Mesendoderm (in vitro differentiated cells): ENCODE data around the gene POMT1.

Experiments
- DNase-seq: peaks from one replicate; pipeline ENCODE4 v3.0.0; 2013
- H2AK5ac ChIP-seq: 2 replicates; pipeline ENCODE4 v1.6.1; 2013; ENCODE audit warnings: low read length, inconsistent platforms
- H2BK120ac ChIP-seq: 2 replicates; pipeline ENCODE4 v1.6.1; 2013; ENCODE audit warnings: low read depth, mild to moderate bottlenecking, low read length, moderate library complexity, mixed read lengths
- H2BK15ac ChIP-seq: replicated peaks from 2 replicates; pipeline ENCODE4 v1.6.1; 2013; ENCODE audit warnings: low read depth, mild to moderate bottlenecking, moderate library complexity
- H2BK5ac ChIP-seq: 2 replicates; pipeline ENCODE4 v1.6.1; 2013; ENCODE audit warnings: low read length, inconsistent platforms
- H3K18ac ChIP-seq: 2 replicates; pipeline ENCODE4 v1.6.1; 2013; ENCODE audit warnings: mild to moderate bottlenecking, low read length, mixed read lengths
- H3K23ac ChIP-seq: one replicate; pipeline ENCODE4 v1.6.1; 2013; ENCODE audit warnings: low read length
- H3K27ac ChIP-seq: 2 replicates; pipeline ENCODE4 v1.5.1; 2013; ENCODE audit warnings: low read depth, mild to moderate bottlenecking, inconsistent platforms, low read length, moderate library complexity
- H3K27me3 ChIP-seq: 2 replicates; pipeline ENCODE4 v1.6.1; 2013; ENCODE audit warnings: low read length, control low read depth, mild to moderate bottlenecking, inconsistent platforms; ENCODE audit not compliant: insufficient read depth, poor library complexity
- H3K36me3 ChIP-seq: 2 replicates; pipeline ENCODE4 v1.6.1; 2013; ENCODE audit warnings: low read length, inconsistent platforms; ENCODE audit not compliant: control insufficient read depth, insufficient read depth
- H3K4ac ChIP-seq: one replicate; pipeline ENCODE4 v1.6.1; 2013; ENCODE audit warnings: low read depth, mild to moderate bottlenecking, low read length, moderate library complexity
- H3K4me1 ChIP-seq: 2 replicates; pipeline ENCODE4 v1.6.1; 2013; ENCODE audit warnings: low read depth, low read length, inconsistent platforms; ENCODE audit not compliant: control insufficient read depth
- H3K4me2 ChIP-seq: 2 replicates; pipeline ENCODE4 v1.6.1; 2013; ENCODE audit warnings: low read length
- H3K4me3 ChIP-seq: 2 replicates; pipeline ENCODE4 v1.5.1; 2013; ENCODE audit warnings: mild to moderate bottlenecking, low read length
- H3K56ac ChIP-seq: one replicate; pipeline ENCODE4 v1.6.1; 2013; ENCODE audit warnings: low read length
- H3K79me1 ChIP-seq: 2 replicates; pipeline ENCODE4 v1.6.1; 2013; ENCODE audit warnings: low read length, inconsistent platforms
- H3K79me2 ChIP-seq: 2 replicates; pipeline ENCODE4 v1.6.1; 2013; ENCODE audit warnings: mild to moderate bottlenecking, low read length; ENCODE audit not compliant: control insufficient read depth, insufficient read depth
- H3K9ac ChIP-seq: 2 replicates; pipeline ENCODE4 v1.6.1; 2013; ENCODE audit warnings: low read length, inconsistent platforms
- H4K5ac ChIP-seq: one replicate; pipeline ENCODE4 v1.6.1; 2013; ENCODE audit warnings: low read length
- H4K8ac ChIP-seq: one replicate; pipeline ENCODE4 v1.6.1; 2013; ENCODE audit warnings: low read depth, mild to moderate bottlenecking, control low read depth, low read length, moderate library complexity
- WGBS: extraction: QIAGEN DNeasy Blood & Tissue Kit; methylation state at CpG from one replicate; pipeline ENCODE4 v1.1.7; 2013; ENCODE audit warnings: low lambda C conversion rate, missing lambda C conversion rate; ENCODE audit not compliant: insufficient coverage; ENCODE audit errors: extremely low coverage; 5-methylcytosine and 5-hydroxymethylcytosine counted together

The POMT1 gene

DNA sequence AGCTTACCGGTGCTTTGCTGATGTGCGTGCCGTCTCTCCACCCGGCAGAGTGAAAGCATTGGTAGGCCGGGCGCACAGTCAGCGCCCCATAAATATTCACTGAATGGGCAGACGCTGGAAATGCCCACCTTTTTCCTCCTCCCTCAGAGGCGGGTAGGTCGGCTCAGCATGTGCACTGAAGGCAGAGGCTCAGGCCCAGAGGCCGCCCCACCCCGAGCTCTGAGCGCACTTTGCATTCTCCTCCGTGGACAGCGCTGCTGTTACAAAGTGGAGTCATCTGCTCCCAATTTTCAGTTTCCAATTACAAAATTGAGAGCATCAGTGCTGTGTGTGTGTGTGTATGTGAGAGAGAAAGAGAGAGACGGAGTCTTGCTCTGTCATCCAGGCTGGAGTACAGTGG is 17.8 kb downstream of the POMT1 start:
- WGBS, result no CpG with 5 or more reads among the region's 16 CpGs
- Histone ChIP-seq H3K23ac (no peak overlapping the region), H2BK120ac (no peak overlapping the region), H3K79me2 (no peaks in the 10 kb centered on the region), H3K9ac (no peak overlapping the region), H3K27me3 (no peaks in the 10 kb centered on the region), H2BK5ac (no peak overlapping the region), H3K18ac (no peak overlapping the region), H3K56ac (no peak overlapping the region), H2AK5ac (no peak overlapping the region), H3K79me1 (no peaks in the 10 kb centered on the region), H3K4me2 (no peak overlapping the region), H3K27ac (no peak overlapping the region), H4K5ac (no peak overlapping the region), H3K4me1 (no peaks in the 10 kb centered on the region), H2BK15ac (no peak overlapping the region), H3K4ac (no peak overlapping the region), H3K4me3 (no peak overlapping the region), H4K8ac (no peak overlapping the region), H3K36me3 (peaks cover 27% of the 10 kb centered on the region)
- DNase-seq, result no peak

DNA sequence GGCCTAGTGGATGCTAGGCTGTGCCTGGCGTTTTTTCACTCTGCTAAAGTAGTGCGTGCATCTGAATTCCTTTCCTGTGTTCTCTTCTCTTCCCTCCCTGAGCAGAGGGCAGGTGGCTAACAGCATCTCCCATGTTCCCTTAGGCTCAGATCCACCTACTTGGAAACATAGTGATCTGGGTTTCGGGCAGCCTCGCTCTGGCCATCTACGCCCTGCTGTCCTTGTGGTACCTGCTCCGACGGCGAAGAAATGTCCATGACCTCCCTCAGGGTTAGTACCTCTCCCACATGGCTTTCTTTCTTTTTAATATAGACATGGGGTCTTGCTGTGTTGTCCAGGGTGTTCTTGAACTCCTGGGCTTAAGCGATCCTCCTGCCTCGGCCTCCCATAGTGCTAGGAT is 18.5 kb downstream of the POMT1 start:
- Histone ChIP-seq H3K56ac (no peak overlapping the region), H3K27me3 (no peaks in the 10 kb centered on the region), H3K9ac (no peak overlapping the region), H3K79me1 (no peaks in the 10 kb centered on the region), H3K4ac (no peak overlapping the region), H3K4me2 (no peak overlapping the region), H3K36me3 (peaks cover 21% of the 10 kb centered on the region), H2BK15ac (no peak overlapping the region), H3K4me1 (no peaks in the 10 kb centered on the region), H2BK120ac (no peak overlapping the region), H3K18ac (no peak overlapping the region), H3K79me2 (no peaks in the 10 kb centered on the region), H2AK5ac (no peak overlapping the region), H2BK5ac (no peak overlapping the region), H3K4me3 (no peak overlapping the region), H3K27ac (no peak overlapping the region), H4K5ac (no peak overlapping the region), H4K8ac (no peak overlapping the region), H3K23ac (no peak overlapping the region)
- no CpG with 5 or more reads among the region's 10 CpGs for WGBS
- DNase-seq, result no peak

DNA sequence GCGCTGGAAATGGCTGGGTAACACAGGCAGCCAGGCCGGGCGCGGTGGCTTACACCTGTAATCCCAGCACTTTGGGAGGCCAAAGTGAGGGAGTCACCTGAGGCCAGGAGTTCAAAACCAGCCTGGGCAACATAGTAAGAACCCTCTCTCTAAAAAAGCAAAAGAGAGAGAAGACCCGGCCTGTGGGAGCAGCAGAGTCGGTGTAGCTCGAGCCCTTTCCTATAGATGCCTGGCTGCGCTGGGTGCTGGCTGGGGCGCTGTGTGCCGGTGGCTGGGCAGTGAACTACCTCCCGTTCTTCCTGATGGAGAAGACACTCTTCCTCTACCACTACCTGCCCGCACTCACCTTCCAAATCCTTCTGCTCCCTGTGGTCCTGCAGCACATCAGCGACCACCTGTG is 19.1 kb downstream of the POMT1 start:
- H3K27me3 ChIP-seq, result no peaks in the 10 kb centered on the region
- H3K4me1 ChIP-seq, result no peaks in the 10 kb centered on the region
- no peak overlapping the region for H3K4ac ChIP-seq
- H3K4me2 ChIP-seq, result no peak overlapping the region
- no peak overlapping the region for H4K5ac ChIP-seq
- H2AK5ac ChIP-seq, result no peak overlapping the region
- H3K79me2 ChIP-seq, result no peaks in the 10 kb centered on the region
- H3K27ac ChIP-seq, result no peak overlapping the region
- no peak overlapping the region for H2BK15ac ChIP-seq
- H3K23ac ChIP-seq, result no peak overlapping the region
- no peaks in the 10 kb centered on the region for H3K79me1 ChIP-seq
- no peak overlapping the region for H3K4me3 ChIP-seq
- no peak overlapping the region for H3K9ac ChIP-seq
- no peak for DNase-seq
- no peak overlapping the region for H4K8ac ChIP-seq
- no peak overlapping the region for H2BK5ac ChIP-seq
- H3K18ac ChIP-seq, result no peak overlapping the region
- no peak overlapping the region for H3K56ac ChIP-seq
- WGBS, result no CpG with 5 or more reads among the region's 13 CpGs
- H3K36me3 ChIP-seq, result peaks cover 17% of the 10 kb centered on the region
- H2BK120ac ChIP-seq, result no peak overlapping the region

DNA sequence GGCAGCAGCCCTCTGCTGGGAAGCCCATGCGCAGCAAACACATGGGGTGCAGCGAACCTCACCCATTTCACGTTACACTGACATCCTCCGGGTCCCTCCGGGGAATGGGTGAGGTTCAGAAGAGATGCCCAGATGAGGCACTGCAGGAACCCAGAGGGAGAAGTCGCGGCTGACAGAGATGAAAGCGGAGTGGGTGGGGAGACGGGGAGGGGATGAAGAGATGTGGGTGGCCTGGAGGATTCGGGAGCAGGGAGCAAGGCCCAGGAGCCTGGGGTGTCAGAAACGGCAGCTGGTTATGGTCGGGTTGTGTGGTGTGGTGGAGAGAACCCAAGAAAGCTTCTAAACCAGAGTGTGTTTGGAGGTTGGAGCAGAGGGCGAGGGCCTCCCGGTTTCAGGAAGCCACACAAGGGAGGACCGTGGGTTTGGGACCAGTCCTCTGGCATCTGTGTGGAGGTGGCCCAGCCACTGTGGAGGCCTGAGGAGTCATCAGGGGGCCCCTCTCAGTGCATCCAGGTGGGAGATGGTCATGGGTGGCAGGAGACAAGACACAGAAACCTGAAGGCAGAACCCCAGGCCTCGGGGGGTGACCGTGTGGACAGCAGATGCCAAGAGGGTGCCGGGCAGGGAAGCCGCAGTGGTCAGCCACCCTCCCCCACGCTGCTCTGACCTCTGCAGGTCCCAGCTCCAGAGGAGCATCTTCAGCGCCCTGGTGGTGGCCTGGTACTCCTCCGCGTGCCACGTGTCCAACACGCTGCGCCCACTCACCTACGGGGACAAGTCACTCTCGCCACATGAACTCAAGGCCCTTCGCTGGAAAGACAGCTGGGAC is 19.8 kb downstream of the POMT1 start:
- no peaks in the 10 kb centered on the region for H3K79me1 ChIP-seq
- no peaks in the 10 kb centered on the region for H3K4me1 ChIP-seq
- no peak overlapping the region for H4K5ac ChIP-seq
- H3K18ac ChIP-seq, result no peak overlapping the region
- no peak for DNase-seq
- H3K79me2 ChIP-seq, result no peaks in the 10 kb centered on the region
- no peak overlapping the region for H2BK15ac ChIP-seq
- no CpG with 5 or more reads among the region's 29 CpGs for WGBS
- no peak overlapping the region for H3K23ac ChIP-seq
- no peak overlapping the region for H4K8ac ChIP-seq
- H3K56ac ChIP-seq, result no peak overlapping the region
- no peak overlapping the region for H3K9ac ChIP-seq
- H3K4me2 ChIP-seq, result no peak overlapping the region
- no peak overlapping the region for H2BK120ac ChIP-seq
- no peak overlapping the region for H2AK5ac ChIP-seq
- H3K4me3 ChIP-seq, result no peak overlapping the region
- no peak overlapping the region for H3K4ac ChIP-seq
- H3K27ac ChIP-seq, result no peak overlapping the region
- H3K36me3 ChIP-seq, result peaks cover 16% of the 10 kb centered on the region
- H3K27me3 ChIP-seq, result no peaks in the 10 kb centered on the region
- no peak overlapping the region for H2BK5ac ChIP-seq

DNA sequence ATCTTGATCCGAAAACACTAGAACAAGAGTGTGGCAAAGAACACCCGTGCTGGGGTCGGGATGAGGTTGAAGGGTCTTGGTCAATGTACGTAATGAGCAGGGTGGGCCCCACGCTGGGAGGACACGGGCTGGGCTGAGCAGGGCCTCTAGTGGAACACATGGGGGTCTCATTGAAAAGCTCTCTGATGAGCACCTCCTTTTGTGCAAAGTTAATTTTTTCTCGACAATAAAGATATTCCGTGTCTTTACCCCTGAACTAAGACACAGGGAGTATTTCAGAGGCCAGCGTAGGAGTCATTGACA is 20.3 kb downstream of the POMT1 start:
- Histone ChIP-seq H3K4ac (no peak overlapping the region), H3K27ac (no peak overlapping the region), H3K23ac (no peak overlapping the region), H3K4me1 (no peaks in the 10 kb centered on the region), H2BK5ac (no peak overlapping the region), H2BK120ac (no peak overlapping the region), H3K4me2 (no peak overlapping the region), H3K79me1 (no peaks in the 10 kb centered on the region), H3K36me3 (peaks cover 16% of the 10 kb centered on the region), H3K4me3 (no peak overlapping the region), H2AK5ac (no peak overlapping the region), H3K79me2 (no peaks in the 10 kb centered on the region), H4K5ac (no peak overlapping the region), H3K18ac (no peak overlapping the region), H3K56ac (no peak overlapping the region), H3K27me3 (no peaks in the 10 kb centered on the region), H3K9ac (no peak overlapping the region), H2BK15ac (no peak overlapping the region), H4K8ac (no peak overlapping the region)
- DNase-seq, result no peak
- WGBS, result no CpG with 5 or more reads among the region's 9 CpGs
